HepG2 (cell line): ENCODE results near the gene ARFGAP1. TPM values are rescaled to one million over a fixed set of nuclear protein-coding genes. Genes with fewer than 3 reads are reported as not detected.
A peak's percentile ranks its signal among the peaks of the same experiment; 100 is the strongest.

Experiments
- ATAC-seq: fragments of 200-7000 bp; cut with Tn5 transposase; 3 replicates; pipeline ENCODE4 v1.9.1; 2020; ENCODE audit warnings: mild to moderate bottlenecking, moderate library complexity
- BruUV-seq: library from RNA; stranded (reverse); fragments of 400-500 nt; replicated peaks from 2 replicates; lab custom pipeline; 2021; lab: Mats Ljungman, UMichigan
- CTCF ChIA-PET: fragments of 300-600 bp; formaldehyde crosslinking; extraction: SDS; loops from one replicate; lab custom pipeline; 2021; ENCODE audit warnings: low total read pairs, inconsistent platforms, low intra/inter-chr PET ratio; lab: Yijun Ruan, JAX
- POLR2A ChIA-PET: fragments of 350-600 bp; sonication (Branson Sonifier 250); formaldehyde crosslinking; loops from one replicate; lab custom pipeline; 2020; ENCODE audit warnings: antibody characterized with exemption, inconsistent platforms; lab: Yijun Ruan, JAX
- DNase-seq: peaks from one replicate; pipeline ENCODE4 v3.0.0-alpha.2; 2015; ENCODE audit warnings: low spot score
- FAIRE-seq: peaks from 3 replicates; lab custom pipeline; 2011; peaks lifted over from hg19 to GRCh38; lab: Jason Lieb, UNC
- H2AFZ ChIP-seq: one replicate; pipeline ENCODE4 v1.6.1; 2011; ENCODE audit warnings: low read length, inconsistent platforms
- H3K27ac ChIP-seq: fragments of 300-600 bp; 3 replicates; pipeline ENCODE4 v1.8.0; 2011; ENCODE audit warnings: mixed run types, mild to moderate bottlenecking, mixed read lengths, low read length, inconsistent platforms; ENCODE audit not compliant: insufficient read depth; ENCODE audit errors: extremely low read length
- H3K27me3 ChIP-seq, 2 experiments: fragments of 200-600 bp in 1 of 2; 2 replicates in 1 of 2; 3 replicates in 1 of 2; pipeline versions ENCODE4 v1.6.0 to v1.8.0; 2011; ENCODE audit warnings: low read length in 2 of 2, mild to moderate bottlenecking in 2 of 2, moderate library complexity in 2 of 2, inconsistent platforms in 1 of 2; ENCODE audit not compliant: insufficient read depth in 2 of 2, control insufficient read depth in 1 of 2
- H3K36me3 ChIP-seq, 2 experiments: fragments of 200-600 bp in 1 of 2; replicated peaks in 1 of 2; 2 replicates in 1 of 2; 3 replicates in 1 of 2; pipeline versions ENCODE4 v1.5.1 to v1.8.0; 2011; ENCODE audit warnings: low read length in 2 of 2, inconsistent platforms in 1 of 2; ENCODE audit not compliant: insufficient read depth in 2 of 2, control insufficient read depth in 1 of 2
- H3K4me1 ChIP-seq: 2 replicates; pipeline ENCODE4 v1.5.1; 2012; ENCODE audit warnings: low read length, inconsistent platforms; ENCODE audit not compliant: insufficient read depth
- H3K4me2 ChIP-seq: 2 replicates; pipeline ENCODE4 v1.6.0; 2011; ENCODE audit warnings: low read depth, low read length, inconsistent platforms
- H3K4me3 ChIP-seq, 3 experiments: fragments of 200-600 bp in 1 of 3; sonication (generic), shearing (Covaris generic) in 1 of 3; replicated peaks in 1 of 3; 2 replicates each; pipeline ENCODE4 v1.5.1; 2011 to 2016; ENCODE audit warnings: low read length in 3 of 3, inconsistent platforms in 2 of 3, low read depth in 2 of 3, mild to moderate bottlenecking in 2 of 3, control low read depth in 1 of 3, mixed read lengths in 1 of 3; ENCODE audit not compliant: insufficient read depth in 1 of 3
- H3K79me2 ChIP-seq: one replicate; pipeline ENCODE4 v1.6.1; 2011; ENCODE audit warnings: low read length, inconsistent platforms; ENCODE audit not compliant: insufficient read depth
- H3K9ac ChIP-seq: 2 replicates; pipeline ENCODE4 v1.6.0; 2011; ENCODE audit warnings: mild to moderate bottlenecking, low read depth, low read length, inconsistent platforms; ENCODE audit not compliant: insufficient read depth
- H3K9me3 ChIP-seq: 2 replicates; pipeline ENCODE4 v1.5.1; 2012; ENCODE audit warnings: mild to moderate bottlenecking, low read length
- H4K20me1 ChIP-seq: 2 replicates; pipeline ENCODE4 v1.6.0; 2011; ENCODE audit warnings: inconsistent platforms, mild to moderate bottlenecking, low read length, moderate library complexity; ENCODE audit not compliant: insufficient read depth
- KDM5B ChIP-seq: sonication (generic); formaldehyde crosslinking; IDR thresholded peaks from 2 replicates; pipeline ENCODE4 v1.4.0; 2020; ENCODE audit warnings: missing genetic modification reagents, mild to moderate bottlenecking, borderline replicate concordance
- MAFK ChIP-seq, 2 experiments: IDR thresholded peaks in 1 of 2; conservative IDR thresholded peaks in 1 of 2; 2 replicates each; pipeline ENCODE4 v1.6.1; 2011; ENCODE audit warnings: improper control_type of control experiment in 2 of 2, low read length in 2 of 2
- RBM22 ChIP-seq: fragments of 200-400 bp; formaldehyde crosslinking; optimal IDR thresholded peaks from 2 replicates; pipeline ENCODE3; 2017; ENCODE audit warnings: mild to moderate bottlenecking, low read length, moderate library complexity
- SMC3 ChIP-seq: IDR thresholded peaks from 2 replicates; pipeline ENCODE4 v1.6.1; 2011; ENCODE audit warnings: low read length, improper control_type of control experiment
- SOX5 ChIP-seq: IDR thresholded peaks from 2 replicates; pipeline ENCODE4 v1.6.1; 2016; ENCODE audit warnings: borderline replicate concordance
- SRY ChIP-seq: sonication (generic); formaldehyde crosslinking; IDR thresholded peaks from 2 replicates; pipeline ENCODE4 v1.8.0; 2022; ENCODE audit warnings: mild to moderate bottlenecking, missing genetic modification reagents
- THYN1 ChIP-seq: sonication (generic); formaldehyde crosslinking; IDR thresholded peaks from 2 replicates; pipeline ENCODE4 v1.8.1; 2023; ENCODE audit warnings: low read depth, mild to moderate bottlenecking, moderate library complexity, missing genetic modification reagents, borderline replicate concordance
- ZNF788 ChIP-seq: sonication (generic); formaldehyde crosslinking; IDR thresholded peaks from 2 replicates; pipeline ENCODE4 v1.5.0; 2020; ENCODE audit warnings: mild to moderate bottlenecking, missing genetic modification reagents, borderline replicate concordance
- WGBS: methylation state at CpG from one replicate; pipeline ENCODE4 v1.1.6; 2017; ENCODE audit warnings: low lambda C conversion rate; 5-methylcytosine and 5-hydroxymethylcytosine counted together
- in situ Hi-C: cut with HindIII; loops from 2 replicates; pipeline ENCODE4 v1.10.0; 2017; ENCODE audit warnings: low pct_unique_long_range_greater_than_20kb; ENCODE audit not compliant: extremely low pct_ligation_motif_present
- intact Hi-C: fragments of 100-400 bp; cut with micrococcal nuclease; formaldehyde crosslinking; loops from one replicate; pipeline ENCODE4 v1.10.0; 2022; ENCODE audit not compliant: unreplicated experiment
- polyA plus RNA-seq, 8 experiments: library from polyadenylated mRNA; depleted of rRNA in 3 of 8; stranded (reverse) in 7 of 8; unstranded in 1 of 8; fragments of >200 nt; fragmentation: Illumina TruSeq in 4 of 8; extraction: Trizol in 4 of 8; gene quantifications; 2 replicates each; pipeline versions ENCODE4 v1.2.1 to v1.2.3, GENCODE V29; 2011 to 2016; ENCODE audit warnings: low read depth in 4 of 8, missing spikeins in 1 of 8, mixed read lengths in 1 of 8; ENCODE audit not compliant: insufficient read depth in 1 of 8
- total RNA-seq, 5 experiments: library from RNA; depleted of rRNA; stranded (reverse); fragments of >200 nt; fragmentation: Illumina TruSeq; extraction: Trizol; gene quantifications; 2 replicates each; pipeline ENCODE4 v1.2.3, GENCODE V29; 2016; ENCODE audit warnings: low read depth in 1 of 5
- TF ChIP-seq, protein P1 (sequence below): sonication (generic); formaldehyde crosslinking; conservative IDR thresholded peaks from 2 replicates; pipeline ENCODE4 v1.8.1; 2023; ENCODE audit warnings: missing genetic modification reagents
- TF ChIP-seq, protein P2 (sequence below): sonication (generic); formaldehyde crosslinking; IDR thresholded peaks from 2 replicates; pipeline ENCODE4 v1.5.0; 2020; ENCODE audit warnings: mild to moderate bottlenecking, missing genetic modification reagents

The ARFGAP1 gene
- total and polyA plus RNA-seq, 2 of the 13 experiments (the other 11 are each of a cell fraction or from before 2014, with no cell fraction given) = 132 TPM

DNA sequence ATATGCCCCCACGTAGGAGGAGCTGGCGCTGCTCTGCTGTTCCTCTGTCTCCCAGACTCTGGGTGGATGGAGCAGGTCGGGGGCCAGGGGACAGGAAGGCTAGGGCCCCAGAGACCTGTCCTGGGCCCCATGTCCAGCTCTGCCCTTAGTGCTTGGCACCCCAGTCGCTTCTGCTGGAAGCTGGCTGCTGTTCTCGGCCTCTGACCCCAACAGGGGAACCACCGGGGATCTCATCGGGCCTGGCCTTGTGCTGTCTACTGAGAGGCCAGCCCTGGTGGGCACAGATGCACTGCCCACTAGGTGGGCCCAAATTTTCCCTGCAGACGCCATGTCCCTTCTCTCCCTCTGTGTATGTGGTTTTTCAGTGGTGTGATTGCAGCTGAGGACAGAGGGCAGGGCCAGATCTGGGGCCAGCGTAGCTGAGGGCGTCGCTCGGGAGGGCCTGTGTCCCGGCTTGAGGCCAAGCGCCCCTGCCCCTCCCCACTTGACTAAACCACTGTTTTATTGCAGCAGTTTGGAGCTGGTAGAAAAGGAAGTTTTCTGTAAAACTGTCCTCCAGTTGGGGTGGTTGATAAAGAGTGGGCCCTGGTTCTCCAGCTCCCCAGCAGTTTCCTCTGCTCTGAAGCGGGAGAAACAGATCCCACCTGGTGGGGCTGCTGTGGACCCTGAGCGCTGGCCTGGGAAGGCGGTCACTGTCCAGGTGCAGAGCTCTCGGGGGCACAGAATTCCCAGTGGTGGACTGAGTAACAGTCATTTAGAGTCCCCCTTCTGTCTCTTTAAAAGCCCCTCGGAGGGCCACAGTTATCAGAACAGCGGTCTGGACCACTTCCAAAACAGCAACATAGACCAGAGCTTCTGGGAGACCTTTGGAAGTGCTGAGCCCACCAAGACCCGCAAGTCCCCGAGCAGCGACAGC lies 14.4 kb downstream of the ARFGAP1 start:
- no peaks in the 10 kb centered on the region for H3K9me3 ChIP-seq
- H3K4me2 ChIP-seq = no peak overlapping the region
- H3K4me1 ChIP-seq = peaks cover 15% of the 10 kb centered on the region
- FAIRE-seq = no peak
- no peak overlapping the region for H3K9ac ChIP-seq
- no peak overlapping the region for H3K4me3 ChIP-seq
- no peak overlapping the region for H2AFZ ChIP-seq
- TF ChIP-seq SRY (CRISPR knock-in tag) (no peak), ZNF788 (CRISPR knock-in tag) (0 out of 2 replicates have a peak, but pooled peaks have one; percentile 19)
- H3K27ac ChIP-seq = no peak overlapping the region
- WGBS = 96% methylated on average over 20 of the region's 23 CpGs
- no TSS peak for BruUV-seq
- POLR2A ChIA-PET = no interaction called here
- no peaks in the 10 kb centered on the region for H3K79me2 ChIP-seq
- intact Hi-C loops (no loop called here), in situ Hi-C loops (no loop called here)
- peaks cover 7% of the 10 kb centered on the region; the same call in 1 of the 2 replicates for H4K20me1 ChIP-seq
- no peak for DNase-seq
- peaks cover 32 to 46% of the 10 kb centered on the region in 2 experiments for H3K36me3 ChIP-seq
- CTCF ChIA-PET = no interaction called here
- no peak for ATAC-seq
- H3K27me3 ChIP-seq = peaks cover 0 to 5% of the 10 kb centered on the region in 2 experiments; a peak in 2 of 5 replicates

DNA sequence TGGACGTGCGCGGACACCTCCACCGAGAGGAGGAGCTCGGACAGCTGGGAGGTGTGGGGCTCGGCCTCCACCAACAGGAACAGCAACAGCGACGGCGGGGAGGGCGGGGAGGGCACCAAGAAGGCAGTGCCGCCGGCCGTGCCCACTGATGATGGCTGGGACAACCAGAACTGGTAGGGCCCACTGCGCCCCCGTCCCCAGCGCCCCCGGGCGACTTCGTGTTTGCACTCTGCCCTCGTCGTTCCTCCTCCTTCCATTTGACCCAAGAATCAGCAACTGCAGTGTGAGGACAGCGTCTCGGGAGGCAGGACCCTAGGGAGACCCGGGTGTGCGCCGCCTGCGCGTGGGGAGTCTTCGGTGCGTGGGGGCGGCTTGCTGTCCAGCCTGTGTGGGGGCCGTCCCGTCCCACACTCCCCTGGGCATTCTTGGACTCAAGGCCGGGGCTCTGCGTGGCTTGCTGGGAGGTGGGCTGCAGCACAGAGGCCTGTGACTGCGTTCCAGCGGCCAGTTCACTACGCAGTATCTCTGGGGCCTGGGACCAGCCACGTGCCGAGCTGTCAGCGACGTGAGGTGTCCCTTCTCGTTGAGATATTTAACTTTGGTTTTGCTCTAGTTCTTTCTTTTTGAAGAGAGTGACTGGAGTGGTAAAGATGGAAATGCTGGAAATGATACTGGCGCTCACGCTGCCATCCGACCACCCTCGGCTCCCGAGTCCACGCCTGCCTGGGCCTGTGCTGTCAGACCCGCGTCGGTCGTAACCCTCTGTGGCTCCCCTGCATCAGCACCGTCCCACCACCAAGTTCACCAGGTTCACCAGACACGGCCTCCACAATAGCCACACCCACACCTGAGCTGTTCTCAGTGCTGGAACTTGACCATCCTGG lies 15.3 kb downstream of the ARFGAP1 start:
- peaks cover 0 to 14% of the 10 kb centered on the region in 2 experiments; a peak in 3 of 5 replicates for H3K27me3 ChIP-seq
- H3K27ac ChIP-seq = no peak overlapping the region
- no peak overlapping the region for H3K4me2 ChIP-seq
- H4K20me1 ChIP-seq = peaks cover 7% of the 10 kb centered on the region; the same call in 1 of the 2 replicates
- DNase-seq (no peak), ATAC-seq (no peak), FAIRE-seq (no peak)
- no peak overlapping the region for H3K9ac ChIP-seq
- in situ Hi-C loops = no loop called here
- no peaks in the 10 kb centered on the region for H3K79me2 ChIP-seq
- no peak overlapping the region for H2AFZ ChIP-seq
- ChIA-PET CTCF (no interaction called here), POLR2A (no interaction called here)
- no peaks in the 10 kb centered on the region for H3K9me3 ChIP-seq
- BruUV-seq = no TSS peak
- no peak overlapping the region for H3K4me3 ChIP-seq
- H3K4me1 ChIP-seq = peaks cover 15% of the 10 kb centered on the region
- intact Hi-C loops = no loop called here
- peaks cover 29 to 41% of the 10 kb centered on the region in 2 experiments for H3K36me3 ChIP-seq
- 97% methylated on average over 55 of the region's 55 CpGs for WGBS
- no peak for TF ChIP-seq THYN1 (CRISPR knock-in tag)
- TF ChIP-seq, protein P1, sequence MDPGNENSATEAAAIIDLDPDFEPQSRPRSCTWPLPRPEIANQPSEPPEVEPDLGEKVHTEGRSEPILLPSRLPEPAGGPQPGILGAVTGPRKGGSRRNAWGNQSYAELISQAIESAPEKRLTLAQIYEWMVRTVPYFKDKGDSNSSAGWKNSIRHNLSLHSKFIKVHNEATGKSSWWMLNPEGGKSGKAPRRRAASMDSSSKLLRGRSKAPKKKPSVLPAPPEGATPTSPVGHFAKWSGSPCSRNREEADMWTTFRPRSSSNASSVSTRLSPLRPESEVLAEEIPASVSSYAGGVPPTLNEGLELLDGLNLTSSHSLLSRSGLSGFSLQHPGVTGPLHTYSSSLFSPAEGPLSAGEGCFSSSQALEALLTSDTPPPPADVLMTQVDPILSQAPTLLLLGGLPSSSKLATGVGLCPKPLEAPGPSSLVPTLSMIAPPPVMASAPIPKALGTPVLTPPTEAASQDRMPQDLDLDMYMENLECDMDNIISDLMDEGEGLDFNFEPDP (CRISPR knock-in tag) = 0 out of 2 replicates have a peak, but pooled peaks have one; percentile 80
- TF ChIP-seq KDM5B (CRISPR knock-in tag) = 0 out of 2 replicates have a peak, but pooled peaks have one; percentile 5
- TF ChIP-seq SMC3 = no peak
- TF ChIP-seq SOX5 (CRISPR knock-in tag) = no peak
- peak; percentile 27 for TF ChIP-seq RBM22
- no peak for TF ChIP-seq MAFK (conservative IDR thresholded peaks at IDR 0.05 in 1 of 2, IDR thresholded peaks at IDR 0.05 in 1 of 2; ENCODE audit: low read length in 2 of 2)
- TF ChIP-seq, protein P2, sequence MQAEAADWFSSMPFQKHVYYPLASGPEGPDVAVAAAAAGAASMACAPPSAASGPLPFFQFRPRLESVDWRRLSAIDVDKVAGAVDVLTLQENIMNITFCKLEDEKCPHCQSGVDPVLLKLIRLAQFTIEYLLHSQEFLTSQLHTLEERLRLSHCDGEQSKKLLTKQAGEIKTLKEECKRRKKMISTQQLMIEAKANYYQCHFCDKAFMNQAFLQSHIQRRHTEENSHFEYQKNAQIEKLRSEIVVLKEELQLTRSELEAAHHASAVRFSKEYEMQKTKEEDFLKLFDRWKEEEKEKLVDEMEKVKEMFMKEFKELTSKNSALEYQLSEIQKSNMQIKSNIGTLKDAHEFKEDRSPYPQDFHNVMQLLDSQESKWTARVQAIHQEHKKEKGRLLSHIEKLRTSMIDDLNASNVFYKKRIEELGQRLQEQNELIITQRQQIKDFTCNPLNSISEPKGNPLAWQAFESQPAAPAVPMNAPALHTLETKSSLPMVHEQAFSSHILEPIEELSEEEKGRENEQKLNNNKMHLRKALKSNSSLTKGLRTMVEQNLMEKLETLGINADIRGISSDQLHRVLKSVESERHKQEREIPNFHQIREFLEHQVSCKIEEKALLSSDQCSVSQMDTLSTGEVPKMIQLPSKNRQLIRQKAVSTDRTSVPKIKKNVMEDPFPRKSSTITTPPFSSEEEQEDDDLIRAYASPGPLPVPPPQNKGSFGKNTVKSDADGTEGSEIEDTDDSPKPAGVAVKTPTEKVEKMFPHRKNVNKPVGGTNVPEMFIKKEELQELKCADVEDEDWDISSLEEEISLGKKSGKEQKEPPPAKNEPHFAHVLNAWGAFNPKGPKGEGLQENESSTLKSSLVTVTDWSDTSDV (CRISPR knock-in tag) = peak; percentile 60; the same call in 1 of the 2 replicates
